ENCODE results near the gene TMSB15B. TPM values are rescaled to one million over a fixed set of nuclear protein-coding genes. Genes with fewer than 3 reads are reported as not detected.

Gene TMSB15B
- polyA plus RNA-seq, 1 of the 3 experiments (the other 2 are of a cell fraction) = 13.1 TPM

DNA sequence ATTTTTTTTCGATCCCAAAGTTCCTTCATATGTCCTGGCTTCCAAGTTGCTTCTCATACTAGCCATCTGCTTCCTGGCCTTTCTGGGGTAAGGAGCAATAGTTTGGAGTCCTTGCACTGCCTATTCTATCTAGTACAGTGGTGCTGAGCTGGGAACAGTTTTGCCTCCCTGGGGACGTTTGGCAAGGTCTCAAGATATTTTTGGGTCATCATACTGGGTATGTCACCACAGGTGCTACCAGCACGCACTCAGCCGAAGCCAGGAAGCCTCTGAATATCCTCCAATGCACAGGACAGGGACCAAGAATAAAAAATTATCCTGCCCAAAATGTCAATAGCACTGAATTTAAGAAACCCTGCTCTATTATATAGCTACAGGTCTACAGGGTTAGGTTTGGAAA lies 35.4 kb upstream of the TMSB15B start:
- Histone ChIP-seq H3K4me3 (ENCODE audit: low read depth in 2 of 2, low read length in 1 of 2) (no peak overlapping the region), H3K36me3 (replicated peaks in 1 of 2; ENCODE audit: control insufficient read depth in 1 of 2, insufficient read depth in 2 of 2, low read length in 1 of 2) (no peaks in the 10 kb centered on the region), H4K20me1 (ENCODE audit: insufficient read depth) (no peaks in the 10 kb centered on the region), H3K9me3 (no peaks in the 10 kb centered on the region), H3K27me3 (ENCODE audit: insufficient read depth) (no peaks in the 10 kb centered on the region; the same call in 1 of the 2 replicates), H2AFZ (ENCODE audit: low read depth) (no peak overlapping the region), H3K9me2 (no peaks in the 10 kb centered on the region), H3K27ac (ENCODE audit: low read depth in 2 of 2, low read length in 1 of 2) (no peak overlapping the region), H3K4me1 (ENCODE audit: control insufficient read depth in 1 of 2, insufficient read depth in 2 of 2, low read depth in 1 of 2, low read length in 1 of 2) (no peaks in the 10 kb centered on the region), H3K79me2 (ENCODE audit: insufficient read depth) (no peaks in the 10 kb centered on the region), H3F3A (replicated peaks; ENCODE audit: insufficient read depth) (no peaks in the 10 kb centered on the region), H3K9ac (no peak overlapping the region), H3K4me2 (no peak overlapping the region)
- DNase-seq = no peak
- ChIA-PET POLR2A (no interaction called here), CTCF (no interaction called here)
- WGBS (ENCODE audit: low lambda C conversion rate) = 47% methylated on average over 4 of the region's 4 CpGs
- TF ChIP-seq POLR2AphosphoS5 (IDR thresholded peaks at IDR 0.05; ENCODE audit: low read depth, low read length) (no peak), FOSL2 (IDR thresholded peaks at IDR 0.05; ENCODE audit: borderline replicate concordance, low read depth) (no peak), RCOR1 (IDR thresholded peaks at IDR 0.05; ENCODE audit: low read length) (no peak), MXI1 (IDR thresholded peaks at IDR 0.05; ENCODE audit: low read depth, low read length) (no peak), RAD21 (IDR thresholded peaks at IDR 0.05; ENCODE audit: low read length) (no peak), GABPA (IDR thresholded peaks at IDR 0.05; ENCODE audit: low read depth) (no peak), SIN3A (IDR thresholded peaks at IDR 0.05; ENCODE audit: borderline replicate concordance, low read depth, low read length) (no peak), SMC3 (IDR thresholded peaks at IDR 0.05; ENCODE audit: low read depth, low read length) (no peak), FOXM1 (IDR thresholded peaks at IDR 0.05; ENCODE audit: low read depth) (no peak), TEAD4 (IDR thresholded peaks at IDR 0.05; ENCODE audit: borderline replicate concordance, insufficient read depth) (no peak)
- TF ChIP-seq, protein P1, sequence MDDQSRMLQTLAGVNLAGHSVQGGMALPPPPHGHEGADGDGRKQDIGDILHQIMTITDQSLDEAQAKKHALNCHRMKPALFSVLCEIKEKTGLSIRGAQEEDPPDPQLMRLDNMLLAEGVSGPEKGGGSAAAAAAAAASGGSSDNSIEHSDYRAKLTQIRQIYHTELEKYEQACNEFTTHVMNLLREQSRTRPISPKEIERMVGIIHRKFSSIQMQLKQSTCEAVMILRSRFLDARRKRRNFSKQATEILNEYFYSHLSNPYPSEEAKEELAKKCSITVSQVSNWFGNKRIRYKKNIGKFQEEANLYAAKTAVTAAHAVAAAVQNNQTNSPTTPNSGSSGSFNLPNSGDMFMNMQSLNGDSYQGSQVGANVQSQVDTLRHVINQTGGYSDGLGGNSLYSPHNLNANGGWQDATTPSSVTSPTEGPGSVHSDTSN (IDR thresholded peaks at IDR 0.05) = no peak
- TF ChIP-seq, protein P2, sequence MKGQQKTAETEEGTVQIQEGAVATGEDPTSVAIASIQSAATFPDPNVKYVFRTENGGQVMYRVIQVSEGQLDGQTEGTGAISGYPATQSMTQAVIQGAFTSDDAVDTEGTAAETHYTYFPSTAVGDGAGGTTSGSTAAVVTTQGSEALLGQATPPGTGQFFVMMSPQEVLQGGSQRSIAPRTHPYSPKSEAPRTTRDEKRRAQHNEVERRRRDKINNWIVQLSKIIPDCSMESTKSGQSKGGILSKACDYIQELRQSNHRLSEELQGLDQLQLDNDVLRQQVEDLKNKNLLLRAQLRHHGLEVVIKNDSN (IDR thresholded peaks at IDR 0.05; ENCODE audit: borderline replicate concordance, low read depth) = no peak

DNA sequence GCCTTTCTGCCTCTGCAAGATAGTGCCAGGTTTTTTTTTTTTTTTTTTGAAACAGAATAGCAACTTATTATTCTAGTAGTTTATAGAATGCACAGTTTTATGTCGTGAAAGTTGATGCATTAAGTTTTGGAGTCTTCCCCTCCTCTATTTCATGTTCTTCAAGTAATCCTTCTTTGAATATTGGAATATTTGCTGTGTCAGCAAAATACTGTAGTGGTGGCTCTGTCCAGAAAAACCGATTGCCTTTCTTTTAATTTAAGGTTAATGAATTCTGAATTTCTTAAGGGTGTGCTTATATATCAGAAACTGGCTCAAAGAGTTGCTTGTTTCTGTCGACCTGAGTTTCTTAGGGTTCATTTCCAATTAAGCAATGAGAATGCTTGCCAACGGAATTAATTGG lies 34.8 kb upstream of the TMSB15B start:
- WGBS (ENCODE audit: low lambda C conversion rate) = 42% methylated on average over 4 of the region's 4 CpGs
- no peak overlapping the region for H3K4me2 ChIP-seq
- ChIA-PET CTCF (interaction anchor here (0.9 kb wide), 1 partner anchor 14 kb away, joined by 3 read pairs; no protein-coding TSS in a partner anchor), POLR2A (no interaction called here)
- no peaks in the 10 kb centered on the region for H3K36me3 ChIP-seq (replicated peaks in 1 of 2; ENCODE audit: control insufficient read depth in 1 of 2, insufficient read depth in 2 of 2, low read length in 1 of 2)
- no peak for DNase-seq
- H3K4me3 ChIP-seq (ENCODE audit: low read depth in 2 of 2, low read length in 1 of 2) = no peak overlapping the region
- TF ChIP-seq RCOR1 (IDR thresholded peaks at IDR 0.05; ENCODE audit: low read length) = no peak
- TF ChIP-seq NFIC (IDR thresholded peaks at IDR 0.05; ENCODE audit: borderline replicate concordance) = no peak
- no peak for TF ChIP-seq RXRA (IDR thresholded peaks at IDR 0.05; ENCODE audit: borderline replicate concordance, low read depth)
- TF ChIP-seq POLR2AphosphoS5 (IDR thresholded peaks at IDR 0.05; ENCODE audit: low read depth, low read length) = no peak
- TF ChIP-seq, protein P3, sequence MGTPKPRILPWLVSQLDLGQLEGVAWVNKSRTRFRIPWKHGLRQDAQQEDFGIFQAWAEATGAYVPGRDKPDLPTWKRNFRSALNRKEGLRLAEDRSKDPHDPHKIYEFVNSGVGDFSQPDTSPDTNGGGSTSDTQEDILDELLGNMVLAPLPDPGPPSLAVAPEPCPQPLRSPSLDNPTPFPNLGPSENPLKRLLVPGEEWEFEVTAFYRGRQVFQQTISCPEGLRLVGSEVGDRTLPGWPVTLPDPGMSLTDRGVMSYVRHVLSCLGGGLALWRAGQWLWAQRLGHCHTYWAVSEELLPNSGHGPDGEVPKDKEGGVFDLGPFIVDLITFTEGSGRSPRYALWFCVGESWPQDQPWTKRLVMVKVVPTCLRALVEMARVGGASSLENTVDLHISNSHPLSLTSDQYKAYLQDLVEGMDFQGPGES (IDR thresholded peaks at IDR 0.05; ENCODE audit: low read depth, low read length) = no peak
- TF ChIP-seq RAD21 (IDR thresholded peaks at IDR 0.05; ENCODE audit: low read length) = no peak
- no peak for TF ChIP-seq EZH2phosphoT487 (IDR thresholded peaks at IDR 0.05; ENCODE audit: borderline replicate concordance, low read depth)
- TF ChIP-seq, protein P4, sequence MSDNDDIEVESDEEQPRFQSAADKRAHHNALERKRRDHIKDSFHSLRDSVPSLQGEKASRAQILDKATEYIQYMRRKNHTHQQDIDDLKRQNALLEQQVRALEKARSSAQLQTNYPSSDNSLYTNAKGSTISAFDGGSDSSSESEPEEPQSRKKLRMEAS (IDR thresholded peaks at IDR 0.05; ENCODE audit: low read depth) = no peak
- TF ChIP-seq, protein P5, sequence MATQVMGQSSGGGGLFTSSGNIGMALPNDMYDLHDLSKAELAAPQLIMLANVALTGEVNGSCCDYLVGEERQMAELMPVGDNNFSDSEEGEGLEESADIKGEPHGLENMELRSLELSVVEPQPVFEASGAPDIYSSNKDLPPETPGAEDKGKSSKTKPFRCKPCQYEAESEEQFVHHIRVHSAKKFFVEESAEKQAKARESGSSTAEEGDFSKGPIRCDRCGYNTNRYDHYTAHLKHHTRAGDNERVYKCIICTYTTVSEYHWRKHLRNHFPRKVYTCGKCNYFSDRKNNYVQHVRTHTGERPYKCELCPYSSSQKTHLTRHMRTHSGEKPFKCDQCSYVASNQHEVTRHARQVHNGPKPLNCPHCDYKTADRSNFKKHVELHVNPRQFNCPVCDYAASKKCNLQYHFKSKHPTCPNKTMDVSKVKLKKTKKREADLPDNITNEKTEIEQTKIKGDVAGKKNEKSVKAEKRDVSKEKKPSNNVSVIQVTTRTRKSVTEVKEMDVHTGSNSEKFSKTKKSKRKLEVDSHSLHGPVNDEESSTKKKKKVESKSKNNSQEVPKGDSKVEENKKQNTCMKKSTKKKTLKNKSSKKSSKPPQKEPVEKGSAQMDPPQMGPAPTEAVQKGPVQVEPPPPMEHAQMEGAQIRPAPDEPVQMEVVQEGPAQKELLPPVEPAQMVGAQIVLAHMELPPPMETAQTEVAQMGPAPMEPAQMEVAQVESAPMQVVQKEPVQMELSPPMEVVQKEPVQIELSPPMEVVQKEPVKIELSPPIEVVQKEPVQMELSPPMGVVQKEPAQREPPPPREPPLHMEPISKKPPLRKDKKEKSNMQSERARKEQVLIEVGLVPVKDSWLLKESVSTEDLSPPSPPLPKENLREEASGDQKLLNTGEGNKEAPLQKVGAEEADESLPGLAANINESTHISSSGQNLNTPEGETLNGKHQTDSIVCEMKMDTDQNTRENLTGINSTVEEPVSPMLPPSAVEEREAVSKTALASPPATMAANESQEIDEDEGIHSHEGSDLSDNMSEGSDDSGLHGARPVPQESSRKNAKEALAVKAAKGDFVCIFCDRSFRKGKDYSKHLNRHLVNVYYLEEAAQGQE (IDR thresholded peaks at IDR 0.05; ENCODE audit: low read depth, low read length) = no peak
- H3K79me2 ChIP-seq (ENCODE audit: insufficient read depth) = no peaks in the 10 kb centered on the region
- H3K9ac ChIP-seq = no peak overlapping the region
- no peaks in the 10 kb centered on the region; the same call in 1 of the 2 replicates for H3K27me3 ChIP-seq (ENCODE audit: insufficient read depth)
- H3F3A ChIP-seq (replicated peaks; ENCODE audit: insufficient read depth) = no peaks in the 10 kb centered on the region
- no peaks in the 10 kb centered on the region for H3K4me1 ChIP-seq (ENCODE audit: control insufficient read depth in 1 of 2, insufficient read depth in 2 of 2, low read depth in 1 of 2, low read length in 1 of 2)
- no peaks in the 10 kb centered on the region for H3K9me2 ChIP-seq
- H4K20me1 ChIP-seq (ENCODE audit: insufficient read depth) = no peaks in the 10 kb centered on the region
- H2AFZ ChIP-seq (ENCODE audit: low read depth) = no peak overlapping the region
- no peaks in the 10 kb centered on the region for H3K9me3 ChIP-seq
- H3K27ac ChIP-seq (ENCODE audit: low read depth in 2 of 2, low read length in 1 of 2) = no peak overlapping the region

Measured in SK-N-SH (cell line).